GM12891 (cell line): ENCODE results near the gene ASPG.

ENCODE experiments used
- PAX5 ChIP-seq: IDR thresholded peaks from 2 replicates; pipeline ENCODE4 v1.6.1; 2011; ENCODE audit warnings: low read length, moderate library complexity, mild to moderate bottlenecking; ENCODE audit not compliant: insufficient read depth, severe bottlenecking
- POLR2A ChIP-seq: IDR thresholded peaks from 2 replicates; pipeline ENCODE4 v1.6.1; 2011; ENCODE audit warnings: low read depth, low read length, control low read depth
- POLR2AphosphoS5 ChIP-seq: IDR thresholded peaks from 2 replicates; pipeline ENCODE4 v1.6.1; 2011; ENCODE audit warnings: low read depth, low read length, control low read depth
- POU2F2 ChIP-seq: IDR thresholded peaks from 2 replicates; pipeline ENCODE4 v1.6.1; 2011; ENCODE audit warnings: low read depth, mild to moderate bottlenecking, control low read depth, low read length, moderate library complexity
- TAF1 ChIP-seq: IDR thresholded peaks from 2 replicates; pipeline ENCODE4 v1.6.1; 2011; ENCODE audit warnings: low read depth, low read length, control low read depth

- no peak for TF ChIP-seq POLR2A
- no peak for TF ChIP-seq POLR2AphosphoS5
- TF ChIP-seq TAF1: no peak
- TF ChIP-seq PAX5: no peak
- TF ChIP-seq POU2F2: no peak
Measured at GRCh38 chr14:104105822-104106470, 20.4 kb downstream of the ASPG start.
